ENCODE results near the gene SLC8A1.

The SLC8A1 gene

DNA sequence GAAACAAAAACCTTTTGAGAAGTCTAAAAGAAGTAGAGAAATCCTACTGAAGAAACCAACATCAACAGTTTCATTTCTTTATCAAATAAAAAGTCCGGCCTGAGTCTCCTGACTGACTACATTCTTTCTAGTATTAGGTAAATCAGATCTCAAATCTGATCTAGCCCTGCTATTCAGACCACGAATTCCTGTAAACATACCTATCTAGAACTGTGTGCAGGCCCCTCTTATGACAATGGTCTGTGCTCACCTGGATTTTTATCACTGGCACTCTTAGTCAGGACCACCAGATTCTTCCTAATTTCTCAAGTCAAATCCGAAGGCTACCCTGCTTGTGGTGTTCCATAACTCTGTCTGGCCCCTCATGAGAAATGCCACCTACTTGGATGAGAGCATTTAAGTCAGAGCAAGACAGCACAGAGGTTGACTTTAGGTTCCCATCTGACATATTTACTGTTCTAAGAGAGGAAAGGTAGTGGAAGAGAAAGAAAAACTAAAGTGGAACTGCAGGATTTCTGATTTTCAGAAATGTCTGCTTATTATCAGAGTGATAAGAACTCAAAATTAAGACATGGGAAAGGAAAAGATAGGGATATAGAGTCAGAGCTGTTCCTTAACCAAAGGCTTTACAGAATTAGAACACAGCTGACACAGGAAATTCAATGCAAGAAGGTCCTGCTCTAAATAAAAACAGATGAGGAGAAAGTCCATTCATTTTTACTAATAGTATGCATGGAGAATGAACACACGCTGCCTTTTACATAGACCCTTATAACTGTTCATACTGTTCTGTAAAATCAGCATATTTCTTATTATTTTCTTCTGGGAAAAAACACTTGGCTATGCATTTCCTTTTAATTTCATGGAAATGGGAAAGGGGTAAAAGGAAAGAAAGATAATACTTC lies 56.5 kb downstream of the SLC8A1 start:
- ATAC-seq, result peak; percentile 89
- TF ChIP-seq ZNF70 (CRISPR knock-in tag; IDR thresholded peaks at IDR 0.05) (no peak), CSDC2 (CRISPR knock-in tag; IDR thresholded peaks at IDR 0.05) (0 out of 2 replicates have a peak, but pooled peaks have one; percentile 62), TCF4 (CRISPR knock-in tag; IDR thresholded peaks at IDR 0.05; ENCODE audit: borderline replicate concordance) (peak; percentile 41; the same call in 1 of the 2 replicates)

DNA sequence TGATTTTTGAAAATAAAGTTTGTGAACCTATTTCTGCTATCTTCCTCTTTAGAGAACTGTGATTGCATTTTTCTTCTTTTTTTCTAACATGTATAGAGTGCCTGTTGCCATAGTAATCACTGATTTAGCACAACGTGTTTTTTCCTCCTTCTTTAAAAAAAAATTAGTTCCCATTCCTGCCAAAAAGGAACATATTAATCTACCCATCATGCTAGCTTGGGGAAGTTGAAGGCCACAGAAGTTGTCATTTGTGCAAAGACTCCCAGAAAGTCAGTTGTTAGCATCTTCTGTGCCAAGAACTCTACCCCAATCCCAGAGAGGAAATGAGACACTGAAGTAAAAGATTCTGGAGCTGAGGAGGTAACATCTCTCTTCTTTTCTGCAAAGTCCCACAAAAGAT lies 57.3 kb downstream of the SLC8A1 start:
- ATAC-seq, result peak; percentile 43
- TF ChIP-seq RARB (CRISPR knock-in tag; IDR thresholded peaks at IDR 0.05) (no peak), PPARA (CRISPR knock-in tag; IDR thresholded peaks at IDR 0.05; ENCODE audit: borderline replicate concordance) (no peak), ESRRG (CRISPR knock-in tag; IDR thresholded peaks at IDR 0.05) (no peak), ZNF8 (CRISPR knock-in tag; IDR thresholded peaks at IDR 0.05) (no peak), BACH2 (CRISPR knock-in tag; IDR thresholded peaks at IDR 0.05; ENCODE audit: borderline replicate concordance) (no peak), OSR1 (CRISPR knock-in tag; IDR thresholded peaks at IDR 0.05) (no peak), TOX (CRISPR knock-in tag; IDR thresholded peaks at IDR 0.05; ENCODE audit: borderline replicate concordance) (no peak)
- TF ChIP-seq, protein P1, sequence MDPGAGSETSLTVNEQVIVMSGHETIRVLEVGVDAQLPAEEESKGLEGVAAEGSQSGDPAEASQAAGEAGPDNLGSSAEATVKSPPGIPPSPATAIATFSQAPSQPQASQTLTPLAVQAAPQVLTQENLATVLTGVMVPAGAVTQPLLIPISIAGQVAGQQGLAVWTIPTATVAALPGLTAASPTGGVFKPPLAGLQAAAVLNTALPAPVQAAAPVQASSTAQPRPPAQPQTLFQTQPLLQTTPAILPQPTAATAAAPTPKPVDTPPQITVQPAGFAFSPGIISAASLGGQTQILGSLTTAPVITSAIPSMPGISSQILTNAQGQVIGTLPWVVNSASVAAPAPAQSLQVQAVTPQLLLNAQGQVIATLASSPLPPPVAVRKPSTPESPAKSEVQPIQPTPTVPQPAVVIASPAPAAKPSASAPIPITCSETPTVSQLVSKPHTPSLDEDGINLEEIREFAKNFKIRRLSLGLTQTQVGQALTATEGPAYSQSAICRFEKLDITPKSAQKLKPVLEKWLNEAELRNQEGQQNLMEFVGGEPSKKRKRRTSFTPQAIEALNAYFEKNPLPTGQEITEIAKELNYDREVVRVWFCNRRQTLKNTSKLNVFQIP (CRISPR knock-in tag; IDR thresholded peaks at IDR 0.05; ENCODE audit: borderline replicate concordance, low read depth), result no peak
- TF ChIP-seq, protein P2, sequence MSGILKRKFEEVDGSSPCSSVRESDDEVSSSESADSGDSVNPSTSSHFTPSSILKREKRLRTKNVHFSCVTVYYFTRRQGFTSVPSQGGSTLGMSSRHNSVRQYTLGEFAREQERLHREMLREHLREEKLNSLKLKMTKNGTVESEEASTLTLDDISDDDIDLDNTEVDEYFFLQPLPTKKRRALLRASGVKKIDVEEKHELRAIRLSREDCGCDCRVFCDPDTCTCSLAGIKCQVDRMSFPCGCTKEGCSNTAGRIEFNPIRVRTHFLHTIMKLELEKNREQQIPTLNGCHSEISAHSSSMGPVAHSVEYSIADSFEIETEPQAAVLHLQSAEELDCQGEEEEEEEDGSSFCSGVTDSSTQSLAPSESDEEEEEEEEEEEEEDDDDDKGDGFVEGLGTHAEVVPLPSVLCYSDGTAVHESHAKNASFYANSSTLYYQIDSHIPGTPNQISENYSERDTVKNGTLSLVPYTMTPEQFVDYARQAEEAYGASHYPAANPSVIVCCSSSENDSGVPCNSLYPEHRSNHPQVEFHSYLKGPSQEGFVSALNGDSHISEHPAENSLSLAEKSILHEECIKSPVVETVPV (CRISPR knock-in tag; IDR thresholded peaks at IDR 0.05), result no peak

DNA sequence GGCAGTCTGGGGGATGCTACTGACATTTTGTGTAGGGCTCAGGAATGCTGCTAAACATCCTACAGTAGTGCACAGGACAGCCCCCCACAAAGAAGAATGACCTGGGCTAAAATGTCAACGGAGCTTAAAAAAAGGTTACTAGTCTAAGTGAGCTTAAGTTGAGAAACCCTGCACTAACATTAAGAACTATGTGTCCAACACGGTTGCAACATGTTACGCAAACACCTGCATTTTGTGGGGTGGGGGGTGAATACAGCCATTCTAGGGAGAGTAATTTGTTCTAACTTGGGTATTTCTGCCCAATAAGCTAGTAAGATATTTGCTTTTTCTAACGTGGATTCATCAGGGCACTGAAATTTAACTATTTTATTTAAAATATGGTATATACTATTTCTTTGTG lies 57.9 kb downstream of the SLC8A1 start:
- ATAC-seq, result no peak
- TF ChIP-seq ZNF8 (CRISPR knock-in tag; IDR thresholded peaks at IDR 0.05) (no peak), TOX (CRISPR knock-in tag; IDR thresholded peaks at IDR 0.05; ENCODE audit: borderline replicate concordance) (no peak), ZC3H10 (CRISPR knock-in tag; IDR thresholded peaks at IDR 0.05) (no peak), BACH2 (CRISPR knock-in tag; IDR thresholded peaks at IDR 0.05; ENCODE audit: borderline replicate concordance) (no peak), CSDC2 (CRISPR knock-in tag; IDR thresholded peaks at IDR 0.05) (no peak), ZNF565 (CRISPR knock-in tag; conservative IDR thresholded peaks at IDR 0.05; ENCODE audit: low read depth) (no peak)
- TF ChIP-seq, protein P3, sequence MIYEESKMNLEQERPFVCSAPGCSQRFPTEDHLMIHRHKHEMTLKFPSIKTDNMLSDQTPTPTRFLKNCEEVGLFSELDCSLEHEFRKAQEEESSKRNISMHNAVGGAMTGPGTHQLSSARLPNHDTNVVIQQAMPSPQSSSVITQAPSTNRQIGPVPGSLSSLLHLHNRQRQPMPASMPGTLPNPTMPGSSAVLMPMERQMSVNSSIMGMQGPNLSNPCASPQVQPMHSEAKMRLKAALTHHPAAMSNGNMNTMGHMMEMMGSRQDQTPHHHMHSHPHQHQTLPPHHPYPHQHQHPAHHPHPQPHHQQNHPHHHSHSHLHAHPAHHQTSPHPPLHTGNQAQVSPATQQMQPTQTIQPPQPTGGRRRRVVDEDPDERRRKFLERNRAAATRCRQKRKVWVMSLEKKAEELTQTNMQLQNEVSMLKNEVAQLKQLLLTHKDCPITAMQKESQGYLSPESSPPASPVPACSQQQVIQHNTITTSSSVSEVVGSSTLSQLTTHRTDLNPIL (CRISPR knock-in tag; IDR thresholded peaks at IDR 0.05; ENCODE audit: low read depth), result no peak
- TF ChIP-seq, protein P4, sequence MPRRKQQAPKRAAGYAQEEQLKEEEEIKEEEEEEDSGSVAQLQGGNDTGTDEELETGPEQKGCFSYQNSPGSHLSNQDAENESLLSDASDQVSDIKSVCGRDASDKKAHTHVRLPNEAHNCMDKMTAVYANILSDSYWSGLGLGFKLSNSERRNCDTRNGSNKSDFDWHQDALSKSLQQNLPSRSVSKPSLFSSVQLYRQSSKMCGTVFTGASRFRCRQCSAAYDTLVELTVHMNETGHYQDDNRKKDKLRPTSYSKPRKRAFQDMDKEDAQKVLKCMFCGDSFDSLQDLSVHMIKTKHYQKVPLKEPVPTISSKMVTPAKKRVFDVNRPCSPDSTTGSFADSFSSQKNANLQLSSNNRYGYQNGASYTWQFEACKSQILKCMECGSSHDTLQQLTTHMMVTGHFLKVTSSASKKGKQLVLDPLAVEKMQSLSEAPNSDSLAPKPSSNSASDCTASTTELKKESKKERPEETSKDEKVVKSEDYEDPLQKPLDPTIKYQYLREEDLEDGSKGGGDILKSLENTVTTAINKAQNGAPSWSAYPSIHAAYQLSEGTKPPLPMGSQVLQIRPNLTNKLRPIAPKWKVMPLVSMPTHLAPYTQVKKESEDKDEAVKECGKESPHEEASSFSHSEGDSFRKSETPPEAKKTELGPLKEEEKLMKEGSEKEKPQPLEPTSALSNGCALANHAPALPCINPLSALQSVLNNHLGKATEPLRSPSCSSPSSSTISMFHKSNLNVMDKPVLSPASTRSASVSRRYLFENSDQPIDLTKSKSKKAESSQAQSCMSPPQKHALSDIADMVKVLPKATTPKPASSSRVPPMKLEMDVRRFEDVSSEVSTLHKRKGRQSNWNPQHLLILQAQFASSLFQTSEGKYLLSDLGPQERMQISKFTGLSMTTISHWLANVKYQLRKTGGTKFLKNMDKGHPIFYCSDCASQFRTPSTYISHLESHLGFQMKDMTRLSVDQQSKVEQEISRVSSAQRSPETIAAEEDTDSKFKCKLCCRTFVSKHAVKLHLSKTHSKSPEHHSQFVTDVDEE (CRISPR knock-in tag; IDR thresholded peaks at IDR 0.05), result no peak
- TF ChIP-seq, protein P2 (CRISPR knock-in tag; IDR thresholded peaks at IDR 0.05), result no peak

DNA sequence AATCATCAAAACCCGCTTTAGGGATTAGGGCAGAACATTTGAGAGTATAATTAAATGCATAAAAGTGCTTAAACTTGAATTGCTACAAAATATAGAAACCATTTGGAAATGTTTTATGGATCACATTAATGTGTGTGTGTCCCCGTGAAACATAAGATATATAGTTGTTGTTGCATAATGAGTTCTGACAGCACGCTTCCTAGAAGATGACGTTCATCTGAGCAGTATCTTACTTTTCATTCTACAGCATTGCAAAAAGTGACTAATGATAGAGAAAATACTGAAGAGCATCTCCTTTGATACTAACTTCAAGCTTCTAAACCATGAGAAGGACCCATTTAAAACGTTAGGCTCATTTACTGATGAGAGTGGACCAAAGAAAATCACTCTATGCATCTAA lies 63.7 kb downstream of the SLC8A1 start:
- no peak for ATAC-seq
- TF ChIP-seq RARB (CRISPR knock-in tag; IDR thresholded peaks at IDR 0.05), result no peak
- TF ChIP-seq, protein P4 (CRISPR knock-in tag; IDR thresholded peaks at IDR 0.05), result no peak
- TF ChIP-seq ESRRG (CRISPR knock-in tag; IDR thresholded peaks at IDR 0.05), result no peak
- TF ChIP-seq ZC3H10 (CRISPR knock-in tag; IDR thresholded peaks at IDR 0.05), result no peak
- no peak for TF ChIP-seq CSDC2 (CRISPR knock-in tag; IDR thresholded peaks at IDR 0.05)
- TF ChIP-seq, protein P3 (CRISPR knock-in tag; IDR thresholded peaks at IDR 0.05; ENCODE audit: low read depth), result no peak
- TF ChIP-seq, protein P2 (CRISPR knock-in tag; IDR thresholded peaks at IDR 0.05), result no peak
- TF ChIP-seq BACH2 (CRISPR knock-in tag; IDR thresholded peaks at IDR 0.05; ENCODE audit: borderline replicate concordance), result no peak
- no peak for TF ChIP-seq SNAI2 (CRISPR knock-in tag; IDR thresholded peaks at IDR 0.05)

All from SK-N-SH treated with all-trans-retinoic acid at 6 μM for 48 hours (cell line).